Measurements from ENCODE around the gene DHRS9. TPM values are rescaled to one million over a fixed set of nuclear protein-coding genes. Genes with fewer than 3 reads are reported as not detected.

DHRS9 gene
- total and polyA plus RNA-seq, 2 of the 4 experiments (the other 2 are of a cell fraction), result not detected

GRCh38 chr2:169104848-169105247, 35.5 kb downstream of the DHRS9 start:
- H3K9me3 ChIP-seq (ENCODE audit: control insufficient read depth, insufficient read depth, low read length), result no peaks in the 10 kb centered on the region
- H4K8ac ChIP-seq (ENCODE audit: low read depth in 2 of 2, low read length in 2 of 2), result no peak overlapping the region
- CTCF ChIA-PET, result no interaction called here
- H2BK120ac ChIP-seq (ENCODE audit: low read depth, low read length), result no peak overlapping the region
- H4K5ac ChIP-seq (ENCODE audit: low read depth, low read length), result no peak overlapping the region
- no peak overlapping the region for H4K91ac ChIP-seq (ENCODE audit: insufficient read depth, low read depth, low read length)
- H3K27me3 ChIP-seq (ENCODE audit: control insufficient read depth, insufficient read depth, low read length), result no peaks in the 10 kb centered on the region
- H3K14ac ChIP-seq (replicated peaks; ENCODE audit: low read depth, low read length), result no peak overlapping the region
- H3K36me3 ChIP-seq (ENCODE audit: control insufficient read depth, insufficient read depth, low read length), result no peaks in the 10 kb centered on the region
- no CpG with 5 or more reads among the region's 1 CpG for WGBS, 2 experiments (ENCODE audit: extremely low coverage in 2 of 2, insufficient read length in 1 of 2)
- H2AK9ac ChIP-seq (replicated peaks; ENCODE audit: low read depth, low read length, poor library complexity), result no peak overlapping the region
- H3K4ac ChIP-seq (ENCODE audit: low read depth, low read length), result no peak overlapping the region
- no peak overlapping the region for H3K9ac ChIP-seq (ENCODE audit: low read depth, low read length)
- no peaks in the 10 kb centered on the region for H3K4me1 ChIP-seq (ENCODE audit: control insufficient read depth, insufficient read depth, low read length)
- no peak for TF ChIP-seq SMC3 (IDR thresholded peaks at IDR 0.05; ENCODE audit: low read depth, low read length)
- H3K4me3 ChIP-seq (ENCODE audit: insufficient read depth, low read depth, low read length), result no peak overlapping the region
- no peak overlapping the region for H3K18ac ChIP-seq (ENCODE audit: low read depth, low read length)
- no peaks in the 10 kb centered on the region for H4K20me1 ChIP-seq (ENCODE audit: insufficient read depth, low read length)
- no peak overlapping the region for H2BK15ac ChIP-seq (ENCODE audit: low read depth, low read length)
- DNase-seq (no peak), ATAC-seq (ENCODE audit: low read depth) (no peak)
- dilution Hi-C loops (cut with HindIII; ENCODE audit: low sequenced_read_pairs, unreplicated experiment) (no loop called here), intact Hi-C loops (cut with micrococcal nuclease) (no loop called here), in situ Hi-C loops (cut with MboI; ENCODE audit: low sequenced_read_pairs) (no loop called here)
- POLR2A ChIA-PET (ENCODE audit: unreplicated experiment), result no interaction called here
- no peak overlapping the region for H2BK5ac ChIP-seq (ENCODE audit: low read depth, low read length, poor library complexity, severe bottlenecking)
- no peak overlapping the region for H3K4me2 ChIP-seq (ENCODE audit: low read depth, low read length)
- H2BK20ac ChIP-seq (ENCODE audit: low read depth, low read length), result no peak overlapping the region
- H2AK5ac ChIP-seq (ENCODE audit: low read depth, low read length), result no peak overlapping the region
- H3K79me1 ChIP-seq (ENCODE audit: low read depth in 1 of 2, low read length in 2 of 2), result no peaks in the 10 kb centered on the region
- H3K23ac ChIP-seq (ENCODE audit: low read depth, low read length), result no peak overlapping the region
- no TSS peak for BruUV-seq (replicated peaks)
- no peaks in the 10 kb centered on the region for H3K9me1 ChIP-seq (ENCODE audit: insufficient read depth, low read length)
- H3K56ac ChIP-seq (ENCODE audit: extremely low read depth, insufficient read depth, low read length), result no peak overlapping the region
- no peak overlapping the region for H3K27ac ChIP-seq (ENCODE audit: insufficient read depth, low read length)
- H2AFZ ChIP-seq (replicated peaks; ENCODE audit: low read length, poor library complexity), result no peak overlapping the region
